ENCODE measurements around the gene LCA5L.

Gene LCA5L

GRCh38 chr21:39463308-39463707, 17.7 kb upstream of the LCA5L start:
- Histone ChIP-seq H3K9me3 (ENCODE audit: control extremely low read depth in 1 of 5, control insufficient read depth in 4 of 5, insufficient read depth in 2 of 5, low read depth in 1 of 5, low read length in 4 of 5) (peaks cover 0 to 4% (median 0%) of the 10 kb centered on the region in 5 experiments), H3K4me3 (ENCODE audit: control insufficient read depth in 1 of 7, extremely low read depth in 1 of 7, insufficient read depth in 4 of 7, low read depth in 2 of 7, low read length in 6 of 7) (no peak overlapping the region), H3K36me3 (ENCODE audit: control insufficient read depth in 4 of 4, insufficient read depth in 4 of 4, low read length in 3 of 4) (peaks cover 0 to 2% (median 0%) of the 10 kb centered on the region in 4 experiments), H3K4me1 (ENCODE audit: control extremely low read depth in 1 of 4, control insufficient read depth in 4 of 4, insufficient read depth in 4 of 4, low read length in 3 of 4) (no peaks in the 10 kb centered on the region), H3K27ac (ENCODE audit: insufficient read depth in 1 of 2, low read depth in 1 of 2, low read length in 2 of 2, poor library complexity in 1 of 2, severe bottlenecking in 2 of 2) (no peak overlapping the region), H3K27me3 (replicated peaks in 2 of 5; ENCODE audit: control insufficient read depth in 4 of 5, insufficient read depth in 5 of 5, low read length in 4 of 5) (no peaks in the 10 kb centered on the region)
- ChIA-PET CTCF (no interaction called here), POLR2A (no interaction called here)
- DNase-seq: no peak
- WGBS (ENCODE audit: insufficient coverage): 100% methylated on average over 1 of the region's 3 CpGs

- Histone ChIP-seq H3K36me3 (ENCODE audit: control insufficient read depth in 4 of 4, insufficient read depth in 4 of 4, low read length in 3 of 4) (peaks cover 0 to 2% (median 0%) of the 10 kb centered on the region in 4 experiments), H3K4me1 (ENCODE audit: control extremely low read depth in 1 of 4, control insufficient read depth in 4 of 4, insufficient read depth in 4 of 4, low read length in 3 of 4) (no peaks in the 10 kb centered on the region), H3K9me3 (ENCODE audit: control extremely low read depth in 1 of 5, control insufficient read depth in 4 of 5, insufficient read depth in 2 of 5, low read depth in 1 of 5, low read length in 4 of 5) (peaks cover 0 to 2% (median 0%) of the 10 kb centered on the region in 5 experiments), H3K4me3 (ENCODE audit: control insufficient read depth in 1 of 7, extremely low read depth in 1 of 7, insufficient read depth in 4 of 7, low read depth in 2 of 7, low read length in 6 of 7) (no peak overlapping the region), H3K27me3 (replicated peaks in 2 of 5; ENCODE audit: control insufficient read depth in 4 of 5, insufficient read depth in 5 of 5, low read length in 4 of 5) (no peaks in the 10 kb centered on the region), H3K27ac (ENCODE audit: insufficient read depth in 1 of 2, low read depth in 1 of 2, low read length in 2 of 2, poor library complexity in 1 of 2, severe bottlenecking in 2 of 2) (no peak overlapping the region)
- CTCF ChIA-PET: no interaction called here
- DNase-seq: no peak
- WGBS (ENCODE audit: insufficient coverage): 53% methylated on average over 3 of the region's 3 CpGs
- POLR2A ChIA-PET: no interaction called here
Observed at GRCh38 chr21:39461419-39461818, 15.8 kb upstream of the LCA5L start.

GRCh38 chr21:39456665-39457064, 11.1 kb upstream of the LCA5L start:
- no peaks in the 10 kb centered on the region for H3K9me3 ChIP-seq (ENCODE audit: control extremely low read depth in 1 of 5, control insufficient read depth in 4 of 5, insufficient read depth in 2 of 5, low read depth in 1 of 5, low read length in 4 of 5)
- ChIA-PET POLR2A (no interaction called here), CTCF (interaction anchor here (0.6 kb wide), 1 partner anchor 169 kb away, joined by 6 read pairs; no protein-coding TSS in a partner anchor)
- H3K27me3 ChIP-seq (replicated peaks in 2 of 5; ENCODE audit: control insufficient read depth in 4 of 5, insufficient read depth in 5 of 5, low read length in 4 of 5): no peaks in the 10 kb centered on the region
- H3K4me3 ChIP-seq (ENCODE audit: control insufficient read depth in 1 of 7, extremely low read depth in 1 of 7, insufficient read depth in 4 of 7, low read depth in 2 of 7, low read length in 6 of 7): no peak overlapping the region
- H3K4me1 ChIP-seq (ENCODE audit: control extremely low read depth in 1 of 4, control insufficient read depth in 4 of 4, insufficient read depth in 4 of 4, low read length in 3 of 4): no peaks in the 10 kb centered on the region
- H3K36me3 ChIP-seq (ENCODE audit: control insufficient read depth in 4 of 4, insufficient read depth in 4 of 4, low read length in 3 of 4): no peaks in the 10 kb centered on the region
- 100% methylated on average over 1 of the region's 3 CpGs for WGBS (ENCODE audit: insufficient coverage)
- DNase-seq: no peak
- no peak overlapping the region for H3K27ac ChIP-seq (ENCODE audit: insufficient read depth in 1 of 2, low read depth in 1 of 2, low read length in 2 of 2, poor library complexity in 1 of 2, severe bottlenecking in 2 of 2)

- Histone ChIP-seq H3K4me1 (ENCODE audit: control extremely low read depth in 1 of 4, control insufficient read depth in 4 of 4, insufficient read depth in 4 of 4, low read length in 3 of 4) (no peaks in the 10 kb centered on the region), H3K4me3 (ENCODE audit: control insufficient read depth in 1 of 7, extremely low read depth in 1 of 7, insufficient read depth in 4 of 7, low read depth in 2 of 7, low read length in 6 of 7) (no peak overlapping the region), H3K27ac (ENCODE audit: insufficient read depth in 1 of 2, low read depth in 1 of 2, low read length in 2 of 2, poor library complexity in 1 of 2, severe bottlenecking in 2 of 2) (no peak overlapping the region), H3K9me3 (ENCODE audit: control extremely low read depth in 1 of 5, control insufficient read depth in 4 of 5, insufficient read depth in 2 of 5, low read depth in 1 of 5, low read length in 4 of 5) (no peaks in the 10 kb centered on the region), H3K36me3 (ENCODE audit: control insufficient read depth in 4 of 4, insufficient read depth in 4 of 4, low read length in 3 of 4) (no peaks in the 10 kb centered on the region), H3K27me3 (replicated peaks in 2 of 5; ENCODE audit: control insufficient read depth in 4 of 5, insufficient read depth in 5 of 5, low read length in 4 of 5) (no peaks in the 10 kb centered on the region)
- WGBS (ENCODE audit: insufficient coverage): 86% methylated on average over 3 of the region's 6 CpGs
- ChIA-PET CTCF (no interaction called here), POLR2A (no interaction called here)
- DNase-seq: no peak
Observed at GRCh38 chr21:39454949-39455668, 9.5 kb upstream of the LCA5L start.

GRCh38 chr21:39453571-39454179, 8.1 kb upstream of the LCA5L start:
- ChIA-PET POLR2A (interaction anchor here (0.5 kb wide), 1 partner anchor 59 kb away, joined by 4 read pairs; no protein-coding TSS in a partner anchor), CTCF (interaction anchor here (1.0 to 1.7 kb wide), 2 partner anchors 10 to 12 kb away, joined by 4 to 5 read pairs; no protein-coding TSS in a partner anchor)
- no peak overlapping the region for H3K27ac ChIP-seq (ENCODE audit: insufficient read depth in 1 of 2, low read depth in 1 of 2, low read length in 2 of 2, poor library complexity in 1 of 2, severe bottlenecking in 2 of 2)

GRCh38 chr21:39452970-39453342, 7.4 kb upstream of the LCA5L start:
- no peak overlapping the region for H3K4me3 ChIP-seq (ENCODE audit: control insufficient read depth in 1 of 7, extremely low read depth in 1 of 7, insufficient read depth in 4 of 7, low read depth in 2 of 7, low read length in 6 of 7)
- no peaks in the 10 kb centered on the region for H3K27me3 ChIP-seq (replicated peaks in 2 of 5; ENCODE audit: control insufficient read depth in 4 of 5, insufficient read depth in 5 of 5, low read length in 4 of 5)
- WGBS (ENCODE audit: insufficient coverage): 98% methylated on average over 6 of the region's 6 CpGs
- DNase-seq: no peak
- CTCF ChIA-PET: interaction anchor here (1.7 kb wide), 1 partner anchor 9 kb away, joined by 5 read pairs; no protein-coding TSS in a partner anchor
- POLR2A ChIA-PET: no interaction called here
- H3K27ac ChIP-seq (ENCODE audit: insufficient read depth in 1 of 2, low read depth in 1 of 2, low read length in 2 of 2, poor library complexity in 1 of 2, severe bottlenecking in 2 of 2): no peak overlapping the region
- H3K9me3 ChIP-seq (ENCODE audit: control extremely low read depth in 1 of 5, control insufficient read depth in 4 of 5, insufficient read depth in 2 of 5, low read depth in 1 of 5, low read length in 4 of 5): no peaks in the 10 kb centered on the region
- H3K4me1 ChIP-seq (ENCODE audit: control extremely low read depth in 1 of 4, control insufficient read depth in 4 of 4, insufficient read depth in 4 of 4, low read length in 3 of 4): no peaks in the 10 kb centered on the region
- no peaks in the 10 kb centered on the region for H3K36me3 ChIP-seq (ENCODE audit: control insufficient read depth in 4 of 4, insufficient read depth in 4 of 4, low read length in 3 of 4)

More at GRCh38 chr21:39453571-39454179, 8.1 kb upstream of the LCA5L start:
- no peaks in the 10 kb centered on the region for H3K27me3 ChIP-seq (replicated peaks in 2 of 5; ENCODE audit: control insufficient read depth in 4 of 5, insufficient read depth in 5 of 5, low read length in 4 of 5)
- no peak for DNase-seq
- no peak overlapping the region for H3K4me3 ChIP-seq (ENCODE audit: control insufficient read depth in 1 of 7, extremely low read depth in 1 of 7, insufficient read depth in 4 of 7, low read depth in 2 of 7, low read length in 6 of 7)
- no peaks in the 10 kb centered on the region for H3K9me3 ChIP-seq (ENCODE audit: control extremely low read depth in 1 of 5, control insufficient read depth in 4 of 5, insufficient read depth in 2 of 5, low read depth in 1 of 5, low read length in 4 of 5)
- 100% methylated on average over 2 of the region's 4 CpGs for WGBS (ENCODE audit: insufficient coverage)
- H3K36me3 ChIP-seq (ENCODE audit: control insufficient read depth in 4 of 4, insufficient read depth in 4 of 4, low read length in 3 of 4): no peaks in the 10 kb centered on the region
- H3K4me1 ChIP-seq (ENCODE audit: control extremely low read depth in 1 of 4, control insufficient read depth in 4 of 4, insufficient read depth in 4 of 4, low read length in 3 of 4): no peaks in the 10 kb centered on the region

GRCh38 chr21:39452207-39452969, 6.8 kb upstream of the LCA5L start:
- DNase-seq: no peak
- Histone ChIP-seq H3K27me3 (replicated peaks in 2 of 5; ENCODE audit: control insufficient read depth in 4 of 5, insufficient read depth in 5 of 5, low read length in 4 of 5) (no peaks in the 10 kb centered on the region), H3K9me3 (ENCODE audit: control extremely low read depth in 1 of 5, control insufficient read depth in 4 of 5, insufficient read depth in 2 of 5, low read depth in 1 of 5, low read length in 4 of 5) (no peaks in the 10 kb centered on the region), H3K4me3 (ENCODE audit: control insufficient read depth in 1 of 7, extremely low read depth in 1 of 7, insufficient read depth in 4 of 7, low read depth in 2 of 7, low read length in 6 of 7) (no peak overlapping the region), H3K4me1 (ENCODE audit: control extremely low read depth in 1 of 4, control insufficient read depth in 4 of 4, insufficient read depth in 4 of 4, low read length in 3 of 4) (no peaks in the 10 kb centered on the region), H3K27ac (ENCODE audit: insufficient read depth in 1 of 2, low read depth in 1 of 2, low read length in 2 of 2, poor library complexity in 1 of 2, severe bottlenecking in 2 of 2) (no peak overlapping the region), H3K36me3 (ENCODE audit: control insufficient read depth in 4 of 4, insufficient read depth in 4 of 4, low read length in 3 of 4) (no peaks in the 10 kb centered on the region)
- ChIA-PET POLR2A (no interaction called here), CTCF (interaction anchor here (1.7 kb wide), 1 partner anchor 8 kb away, joined by 5 read pairs; no protein-coding TSS in a partner anchor)
- WGBS (ENCODE audit: insufficient coverage): 96% methylated on average over 9 of the region's 10 CpGs
